LNCaP clone FGC (cell line): ENCODE measurements around the gene CAPN2.

ENCODE experiments used
- DNase-seq: peaks from one replicate; pipeline ENCODE4 v3.0.0-alpha.2; 2011; ENCODE audit warnings: low read depth
- H3K4me3 ChIP-seq: 2 replicates; pipeline ENCODE4 v1.5.1; 2011; ENCODE audit warnings: mild to moderate bottlenecking, low read depth, low read length, control low read depth
- CTCF ChIP-seq: IDR thresholded peaks from 2 replicates; pipeline ENCODE4 v1.5.1; 2012; ENCODE audit warnings: mild to moderate bottlenecking; ENCODE audit not compliant: control insufficient read depth, insufficient read depth; ENCODE audit errors: extremely low read depth

CAPN2 gene

DNA sequence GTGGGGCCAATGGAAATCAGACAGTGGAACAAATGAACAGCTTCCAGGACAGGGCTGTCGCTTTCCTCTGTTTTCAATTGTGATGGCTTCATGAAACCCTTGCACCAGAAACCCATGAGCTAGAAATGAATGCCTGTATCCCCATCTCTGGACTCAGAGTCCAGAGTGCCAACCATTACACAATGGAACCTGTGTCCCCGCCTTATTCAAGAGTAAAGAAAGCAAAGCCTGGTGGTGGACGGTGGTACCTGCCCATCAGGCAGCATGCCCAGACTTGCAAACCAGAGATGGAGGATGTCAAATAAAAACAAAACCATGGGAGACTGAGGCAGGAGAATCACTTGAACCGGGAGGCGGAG, 4.4 kb upstream of the CAPN2 start:
- no peak for TF ChIP-seq CTCF
- no peak for DNase-seq
- H3K4me3 ChIP-seq, result no peak overlapping the region

DNA sequence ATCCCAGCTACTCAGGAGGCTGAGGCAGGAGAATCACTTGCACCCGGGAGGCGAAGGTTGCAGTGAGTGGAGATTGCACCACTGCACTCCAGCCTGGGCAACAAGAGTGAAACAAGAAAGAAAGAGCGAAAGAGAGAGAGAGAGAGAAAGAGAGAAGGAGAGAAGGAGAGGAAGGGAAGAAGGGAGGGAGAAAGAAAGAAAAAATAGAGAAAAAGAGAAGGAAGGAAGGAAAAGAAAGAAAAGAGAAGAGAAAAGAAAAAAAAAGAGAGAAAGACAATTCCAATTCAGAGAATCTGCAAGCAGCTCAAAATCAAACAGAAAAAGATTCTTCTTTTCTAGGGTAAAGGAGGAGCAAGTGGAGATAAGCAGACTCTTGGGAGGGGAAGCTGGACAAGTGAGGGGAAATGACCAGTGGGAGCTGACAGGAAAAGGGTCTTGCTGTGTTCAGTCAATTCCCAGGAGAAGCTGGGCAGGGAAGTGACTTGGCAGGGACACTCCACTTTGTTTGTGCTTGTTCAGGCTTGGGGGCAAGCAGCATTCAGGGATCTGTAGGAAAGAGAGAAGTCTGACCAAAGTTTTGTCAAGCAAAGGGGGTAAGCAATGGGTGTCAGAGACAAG, 3.6 kb upstream of the CAPN2 start:
- no peak for TF ChIP-seq CTCF
- H3K4me3 ChIP-seq, result no peak overlapping the region
- no peak for DNase-seq

- H3K4me3 ChIP-seq, result no peak overlapping the region
- peak; percentile 8; the same call in 1 of the 2 replicates for TF ChIP-seq CTCF
- no peak for DNase-seq
Measured at GRCh38 chr1:223709598-223709997, 2.7 kb upstream of the CAPN2 start.

- TF ChIP-seq CTCF, result no peak
- no peak overlapping the region for H3K4me3 ChIP-seq
- no peak for DNase-seq
Measured at GRCh38 chr1:223710179-223711133, 1.9 kb upstream of the CAPN2 start.

GRCh38 chr1:223711173-223711572, 1.2 kb upstream of the CAPN2 start:
- no peak overlapping the region for H3K4me3 ChIP-seq
- DNase-seq, result no peak
- no peak for TF ChIP-seq CTCF

GRCh38 chr1:223711747-223712193, 569 bp upstream of the CAPN2 start:
- no peak for TF ChIP-seq CTCF
- peak overlapping the region; percentile 9; the same call in 1 of the 2 replicates for H3K4me3 ChIP-seq
- DNase-seq, result no peak
